Subcutaneous adipose tissue (tissue), 4 donors: Measurements from ENCODE around the gene CACNA1G. TPM values are rescaled to one million over a fixed set of nuclear protein-coding genes. Genes with fewer than 3 reads are reported as not detected.

ENCODE experiments used
- total RNA-seq, 4 donors: library from RNA; depleted of rRNA; stranded (reverse); fragments of >200 nt; gene quantifications; one replicate each; pipeline ENCODE4 v1.1.0, GENCODE V29; 2016
- TF ChIP-seq, protein P1 (sequence below): fragments of 450-650 bp; IDR thresholded peaks from one replicate; pipeline ENCODE4 v1.5.1; 2016; ENCODE audit warnings: low read depth, mild to moderate bottlenecking, control low read depth, antibody characterized with exemption, moderate library complexity

The CACNA1G gene
- total RNA-seq, 4 donors from 2014 or later = 0.17 to 0.44 TPM; not detected in 2

DNA sequence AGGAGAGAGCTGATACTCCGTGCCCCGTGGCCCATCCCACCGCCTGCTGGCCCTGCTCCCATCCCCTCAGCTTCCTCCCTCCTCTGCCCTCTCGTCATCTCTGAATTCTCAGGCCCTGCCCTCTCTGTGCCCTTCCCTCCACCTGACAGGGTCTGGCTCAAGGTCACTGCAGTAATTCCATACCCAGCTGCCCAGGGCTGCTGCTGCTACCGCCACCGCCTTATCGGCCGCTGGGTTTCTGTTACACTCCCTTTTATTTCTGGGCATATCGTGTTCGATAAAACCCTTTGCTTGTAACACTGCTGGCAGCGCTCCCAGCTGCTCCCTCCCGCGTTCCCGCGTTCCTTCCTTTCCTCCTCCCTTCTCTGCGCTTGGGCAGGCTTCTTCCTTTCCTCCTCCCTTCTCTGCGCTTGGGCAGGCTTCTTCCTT lies 26.8 kb upstream of the CACNA1G start:
- TF ChIP-seq, protein P1, sequence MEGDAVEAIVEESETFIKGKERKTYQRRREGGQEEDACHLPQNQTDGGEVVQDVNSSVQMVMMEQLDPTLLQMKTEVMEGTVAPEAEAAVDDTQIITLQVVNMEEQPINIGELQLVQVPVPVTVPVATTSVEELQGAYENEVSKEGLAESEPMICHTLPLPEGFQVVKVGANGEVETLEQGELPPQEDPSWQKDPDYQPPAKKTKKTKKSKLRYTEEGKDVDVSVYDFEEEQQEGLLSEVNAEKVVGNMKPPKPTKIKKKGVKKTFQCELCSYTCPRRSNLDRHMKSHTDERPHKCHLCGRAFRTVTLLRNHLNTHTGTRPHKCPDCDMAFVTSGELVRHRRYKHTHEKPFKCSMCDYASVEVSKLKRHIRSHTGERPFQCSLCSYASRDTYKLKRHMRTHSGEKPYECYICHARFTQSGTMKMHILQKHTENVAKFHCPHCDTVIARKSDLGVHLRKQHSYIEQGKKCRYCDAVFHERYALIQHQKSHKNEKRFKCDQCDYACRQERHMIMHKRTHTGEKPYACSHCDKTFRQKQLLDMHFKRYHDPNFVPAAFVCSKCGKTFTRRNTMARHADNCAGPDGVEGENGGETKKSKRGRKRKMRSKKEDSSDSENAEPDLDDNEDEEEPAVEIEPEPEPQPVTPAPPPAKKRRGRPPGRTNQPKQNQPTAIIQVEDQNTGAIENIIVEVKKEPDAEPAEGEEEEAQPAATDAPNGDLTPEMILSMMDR = no peak

DNA sequence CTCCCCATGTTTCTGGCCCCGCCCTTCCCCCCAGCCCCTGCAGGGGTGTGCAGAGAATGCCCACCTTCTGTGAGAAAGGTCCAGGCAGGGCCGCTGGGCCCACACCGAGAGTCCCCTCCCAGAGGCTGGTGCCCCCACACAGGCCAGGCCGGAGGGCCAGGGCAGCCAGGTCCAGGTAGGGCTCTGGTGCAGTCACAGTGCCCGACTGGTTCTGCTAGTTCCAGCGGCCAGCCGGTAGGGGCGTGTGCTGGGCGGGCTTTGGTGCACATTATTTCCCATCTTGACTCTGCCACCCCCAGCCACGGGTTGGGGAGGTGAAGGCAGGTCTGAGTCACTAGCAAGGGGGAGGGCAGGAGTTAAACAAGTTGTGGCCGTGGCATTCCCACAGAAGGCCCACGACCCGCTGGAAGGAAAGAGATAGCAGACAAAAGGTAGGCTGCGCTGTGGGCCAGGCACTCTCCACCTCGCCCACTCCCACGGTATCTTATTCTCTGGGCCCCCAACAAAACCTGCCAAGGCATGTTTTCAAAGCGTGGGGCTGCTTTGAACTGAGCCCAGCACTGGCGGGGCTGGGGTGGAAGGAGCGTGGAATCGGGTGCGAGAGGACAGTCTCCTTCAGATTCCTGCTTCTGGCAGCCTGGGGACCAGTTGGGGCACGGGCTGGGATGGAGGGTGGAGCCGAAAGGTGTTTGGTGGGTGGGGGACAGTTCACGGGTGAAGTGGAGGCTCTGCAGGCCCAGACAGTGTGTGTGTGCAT lies 26.1 kb upstream of the CACNA1G start:
- TF ChIP-seq, protein P1 = no peak

DNA sequence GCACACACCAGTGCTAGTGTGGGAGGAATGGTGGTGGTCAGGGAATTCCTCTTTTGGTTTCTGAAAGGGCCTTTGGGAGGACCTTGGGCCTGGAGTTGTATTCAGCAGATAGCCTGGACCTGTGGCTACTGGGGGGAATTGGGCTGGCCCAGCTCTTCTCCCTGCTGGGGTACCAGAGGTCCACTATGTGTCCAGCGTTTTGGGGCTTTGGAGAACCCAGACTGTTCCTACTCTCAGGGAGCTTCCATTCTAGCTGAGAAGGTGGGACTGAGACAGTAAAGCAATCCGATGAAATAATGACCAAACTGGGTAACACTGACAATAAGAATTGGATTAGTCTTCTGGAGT lies 25.6 kb upstream of the CACNA1G start:
- TF ChIP-seq, protein P1 = no peak

DNA sequence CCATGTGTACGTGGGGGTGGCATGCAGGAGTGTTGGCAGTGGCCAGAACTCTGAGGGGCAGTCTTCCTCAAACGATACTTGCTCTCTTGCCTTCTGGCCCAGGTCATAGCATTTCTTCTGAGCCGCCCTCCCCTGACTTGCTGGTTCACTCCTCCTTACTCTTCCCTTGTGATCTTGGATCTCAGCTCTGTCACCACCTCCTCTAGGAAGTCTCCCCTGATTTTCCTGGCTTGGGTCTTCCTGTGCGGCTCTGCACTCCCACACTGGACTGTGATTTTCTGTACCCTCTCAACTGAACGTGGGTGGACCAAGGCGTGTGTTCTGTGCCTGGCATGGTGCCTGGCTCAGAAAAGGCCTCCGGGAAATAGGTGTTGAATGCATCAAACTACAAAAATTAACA lies 25.1 kb upstream of the CACNA1G start:
- TF ChIP-seq, protein P1 = no peak

DNA sequence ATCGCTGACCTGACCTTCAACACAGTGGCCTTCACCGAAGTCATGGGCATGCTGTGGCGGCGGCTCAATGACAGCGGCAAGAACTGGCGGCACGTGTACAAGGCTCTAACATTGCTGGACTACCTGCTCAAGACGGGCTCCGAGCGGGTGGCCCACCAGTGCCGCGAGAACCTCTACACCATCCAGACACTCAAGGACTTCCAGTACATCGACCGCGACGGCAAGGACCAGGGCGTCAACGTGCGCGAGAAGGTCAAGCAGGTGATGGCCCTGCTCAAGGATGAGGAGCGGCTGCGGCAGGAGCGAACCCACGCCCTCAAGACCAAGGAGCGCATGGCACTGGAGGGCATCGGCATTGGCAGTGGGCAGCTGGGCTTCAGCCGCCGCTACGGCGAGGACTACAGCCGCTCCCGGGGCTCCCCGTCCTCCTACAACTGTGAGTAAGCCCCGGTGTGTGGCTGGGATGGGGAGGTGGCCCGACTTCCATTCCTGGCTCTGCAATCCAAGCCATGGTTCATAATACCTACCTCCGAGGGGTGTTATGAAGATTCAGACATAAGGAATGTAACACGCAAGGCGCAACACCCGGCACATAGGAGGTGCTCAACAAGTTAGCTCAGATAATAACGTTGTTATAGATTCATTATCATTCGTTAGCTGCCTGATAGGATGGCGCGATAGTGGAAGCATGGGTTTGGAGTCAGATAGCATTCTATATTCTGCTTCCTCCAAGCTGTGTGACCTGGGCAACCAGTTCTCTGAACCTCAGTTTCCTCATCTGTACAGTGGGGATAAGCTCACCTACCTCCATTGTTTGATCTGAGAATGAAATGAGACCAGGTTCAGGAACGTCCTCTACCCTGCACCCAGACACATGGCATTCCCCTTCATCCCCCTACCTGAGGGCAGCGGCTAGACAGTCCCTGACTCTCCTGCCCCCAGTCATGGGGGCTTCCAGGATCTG lies 23.6 kb upstream of the CACNA1G start:
- TF ChIP-seq, protein P1 = no peak

DNA sequence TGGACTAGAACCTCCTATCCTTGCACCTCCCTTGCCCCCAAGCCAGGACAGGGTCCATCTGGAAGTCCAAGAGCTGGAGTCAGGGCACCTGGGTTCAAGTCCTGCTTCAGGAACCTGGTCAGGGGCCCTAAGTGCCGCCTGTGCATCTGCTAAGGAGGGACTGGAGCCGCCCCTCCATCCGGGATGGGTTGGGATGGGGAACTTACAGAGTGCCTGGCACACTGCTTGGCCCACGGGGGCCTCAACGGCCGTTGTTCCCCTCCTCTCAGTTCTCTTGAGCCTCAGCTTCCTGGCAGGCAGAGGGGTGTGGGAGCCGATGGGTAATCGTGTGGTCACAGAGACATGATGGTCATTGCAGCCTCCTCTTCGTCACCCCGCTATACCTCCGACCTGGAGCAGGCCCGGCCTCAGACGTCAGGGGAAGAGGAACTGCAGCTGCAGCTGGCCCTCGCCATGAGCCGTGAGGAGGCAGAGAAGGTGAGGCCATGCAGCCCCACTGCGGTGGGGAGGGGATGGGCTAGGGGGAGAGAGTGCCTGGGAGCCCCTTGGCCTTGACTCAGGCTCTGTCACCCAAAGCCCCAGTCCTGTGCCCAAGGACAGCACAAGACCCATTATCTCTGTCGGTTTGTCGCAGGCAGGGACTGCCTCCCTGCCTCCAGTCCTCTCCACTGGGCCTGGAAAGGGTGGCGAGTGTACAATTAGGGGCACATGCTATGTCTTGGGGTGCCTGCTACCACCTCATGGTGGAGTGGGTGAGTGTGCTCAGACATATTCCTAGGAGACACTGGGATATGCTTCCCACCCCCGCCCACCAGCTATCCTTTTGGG lies 22.6 kb upstream of the CACNA1G start:
- TF ChIP-seq, protein P1 = no peak
